Activated naive CD4-positive, alpha-beta T cell treated with Interleukin-2 at 50 U/mL for 16 hours (primary cell): ENCODE results near the gene PTPRQ.
"Not testable (repeated sequence)": the region's sequence is repeated elsewhere in the genome, so short reads cannot be mapped to it uniquely, and the experiment has no call there.

Source experiments
- DNase-seq: peaks from one replicate; pipeline ENCODE4 v3.0.0-alpha.2; 2020

Gene PTPRQ, protein sequence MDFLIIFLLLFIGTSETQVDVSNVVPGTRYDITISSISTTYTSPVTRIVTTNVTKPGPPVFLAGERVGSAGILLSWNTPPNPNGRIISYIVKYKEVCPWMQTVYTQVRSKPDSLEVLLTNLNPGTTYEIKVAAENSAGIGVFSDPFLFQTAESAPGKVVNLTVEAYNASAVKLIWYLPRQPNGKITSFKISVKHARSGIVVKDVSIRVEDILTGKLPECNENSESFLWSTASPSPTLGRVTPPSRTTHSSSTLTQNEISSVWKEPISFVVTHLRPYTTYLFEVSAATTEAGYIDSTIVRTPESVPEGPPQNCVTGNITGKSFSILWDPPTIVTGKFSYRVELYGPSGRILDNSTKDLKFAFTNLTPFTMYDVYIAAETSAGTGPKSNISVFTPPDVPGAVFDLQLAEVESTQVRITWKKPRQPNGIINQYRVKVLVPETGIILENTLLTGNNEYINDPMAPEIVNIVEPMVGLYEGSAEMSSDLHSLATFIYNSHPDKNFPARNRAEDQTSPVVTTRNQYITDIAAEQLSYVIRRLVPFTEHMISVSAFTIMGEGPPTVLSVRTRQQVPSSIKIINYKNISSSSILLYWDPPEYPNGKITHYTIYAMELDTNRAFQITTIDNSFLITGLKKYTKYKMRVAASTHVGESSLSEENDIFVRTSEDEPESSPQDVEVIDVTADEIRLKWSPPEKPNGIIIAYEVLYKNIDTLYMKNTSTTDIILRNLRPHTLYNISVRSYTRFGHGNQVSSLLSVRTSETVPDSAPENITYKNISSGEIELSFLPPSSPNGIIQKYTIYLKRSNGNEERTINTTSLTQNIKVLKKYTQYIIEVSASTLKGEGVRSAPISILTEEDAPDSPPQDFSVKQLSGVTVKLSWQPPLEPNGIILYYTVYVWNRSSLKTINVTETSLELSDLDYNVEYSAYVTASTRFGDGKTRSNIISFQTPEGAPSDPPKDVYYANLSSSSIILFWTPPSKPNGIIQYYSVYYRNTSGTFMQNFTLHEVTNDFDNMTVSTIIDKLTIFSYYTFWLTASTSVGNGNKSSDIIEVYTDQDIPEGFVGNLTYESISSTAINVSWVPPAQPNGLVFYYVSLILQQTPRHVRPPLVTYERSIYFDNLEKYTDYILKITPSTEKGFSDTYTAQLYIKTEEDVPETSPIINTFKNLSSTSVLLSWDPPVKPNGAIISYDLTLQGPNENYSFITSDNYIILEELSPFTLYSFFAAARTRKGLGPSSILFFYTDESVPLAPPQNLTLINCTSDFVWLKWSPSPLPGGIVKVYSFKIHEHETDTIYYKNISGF (N-terminal part only)

DNA sequence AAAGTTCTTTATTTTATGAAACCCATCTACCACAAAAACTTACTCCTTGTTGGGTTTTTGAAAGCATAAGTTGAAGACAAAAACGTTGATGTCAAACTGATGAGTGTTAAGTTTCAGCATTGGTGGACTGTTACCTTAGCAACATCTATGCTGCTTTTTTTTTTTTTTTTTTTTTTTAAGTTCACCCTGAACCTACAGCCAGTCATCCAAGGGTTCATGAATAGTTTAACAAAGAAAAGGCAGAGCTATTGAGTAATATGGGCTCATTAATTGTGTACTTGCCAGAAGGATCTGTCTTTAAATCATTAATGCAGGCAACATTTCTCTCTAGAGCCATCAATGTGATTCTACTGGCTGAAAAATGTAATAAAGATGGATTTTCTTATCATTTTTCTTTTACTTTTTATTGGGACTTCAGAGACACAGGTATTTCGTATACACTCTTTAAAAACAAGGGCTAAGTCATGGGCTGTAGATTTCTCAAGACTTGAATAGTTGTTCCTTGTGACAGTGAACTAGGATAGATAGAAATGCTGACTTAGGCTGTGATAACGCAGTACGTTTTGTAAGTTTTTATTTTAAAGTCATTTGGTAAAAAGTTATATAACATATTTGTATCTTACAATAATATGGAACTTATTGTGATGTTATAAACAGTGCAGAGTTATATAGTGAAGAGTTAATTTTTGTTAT lies at the start of gene PTPRQ:
TSS of gene PTPRQ (plus strand) at position 262 of the 693 bp plus-strand sequence. CDS start at position 373, 111 bp downstream.
- DNase-seq, result no peak

DNA sequence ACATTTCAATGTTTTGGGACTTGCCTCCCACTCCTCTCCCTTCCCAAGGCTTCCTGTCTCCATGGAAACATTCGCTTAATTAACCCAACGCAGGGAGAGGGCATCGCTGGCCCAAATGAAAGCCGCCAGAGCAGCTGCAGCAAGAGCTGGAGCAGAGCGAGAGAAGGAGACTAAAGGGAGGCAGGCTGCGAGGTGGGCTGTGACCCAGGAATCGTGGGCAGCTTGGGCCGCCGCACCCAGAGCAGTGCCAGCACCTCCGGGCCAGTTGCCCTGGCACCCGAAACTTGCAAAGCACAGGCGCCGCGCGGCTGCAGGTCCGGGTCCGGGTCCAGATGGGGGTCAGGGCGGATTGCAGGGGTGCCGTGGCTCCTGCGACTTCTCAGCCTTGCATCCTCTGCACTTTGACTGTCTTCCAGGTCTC lies 43.5 kb upstream of the PTPRQ start:
- no peak for DNase-seq

DNA sequence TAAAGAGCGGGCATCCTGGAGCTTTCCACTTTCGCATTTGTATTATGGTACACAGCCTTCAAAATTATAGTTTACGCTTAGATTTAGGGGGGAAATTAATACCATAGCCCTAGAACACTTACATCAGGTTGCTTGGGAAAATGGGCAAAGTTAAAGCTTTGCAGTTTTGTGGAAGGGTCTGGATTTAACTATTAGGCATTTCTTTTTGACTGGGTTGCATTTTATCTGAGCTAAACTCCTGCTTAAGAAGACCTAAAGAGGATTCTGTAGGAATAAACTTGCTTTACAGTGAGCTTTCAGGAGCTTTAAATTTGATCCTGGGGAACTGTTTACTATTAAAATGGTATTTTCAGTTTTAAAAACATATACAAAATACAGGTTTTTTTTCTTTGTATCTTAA lies 42.8 kb upstream of the PTPRQ start:
- DNase-seq, result no peak

DNA sequence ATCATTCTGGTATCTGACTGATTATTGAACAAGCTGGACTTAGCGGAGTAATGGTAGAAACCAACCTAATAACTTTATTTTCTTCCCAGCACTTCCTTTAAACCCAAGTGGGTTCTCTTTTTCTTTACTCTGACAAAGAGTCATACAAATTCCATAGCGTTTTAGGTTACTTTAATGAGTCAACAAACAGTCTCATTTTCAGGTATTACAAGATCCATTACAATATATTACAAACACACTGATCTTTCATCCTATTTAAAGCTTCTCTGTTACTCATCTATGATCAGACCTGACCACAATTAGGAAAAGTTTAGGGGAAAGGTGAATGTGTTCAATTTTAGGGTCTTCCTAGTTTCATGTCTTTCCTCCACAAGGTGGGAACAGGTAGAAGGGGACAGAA lies 39.4 kb upstream of the PTPRQ start:
- DNase-seq, result no peak

DNA sequence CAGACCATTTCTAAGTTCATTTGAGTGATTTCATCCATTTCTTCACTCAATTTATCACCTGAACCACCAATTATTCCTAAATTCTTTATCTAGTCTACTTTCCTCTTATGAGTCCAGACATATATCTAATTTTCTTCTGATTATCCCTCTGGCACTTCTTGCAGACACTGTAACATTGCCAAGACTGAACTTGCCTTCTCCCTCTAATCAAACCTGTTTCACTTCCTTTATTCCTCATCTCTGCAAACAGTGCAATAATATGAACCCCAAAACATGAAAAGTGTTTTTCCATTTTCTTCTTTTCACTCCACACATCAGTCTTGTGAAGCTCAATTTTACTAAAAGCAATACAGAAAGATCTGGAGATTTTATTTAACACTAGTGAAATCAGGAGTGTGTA lies 37.8 kb upstream of the PTPRQ start:
- DNase-seq, result no peak

DNA sequence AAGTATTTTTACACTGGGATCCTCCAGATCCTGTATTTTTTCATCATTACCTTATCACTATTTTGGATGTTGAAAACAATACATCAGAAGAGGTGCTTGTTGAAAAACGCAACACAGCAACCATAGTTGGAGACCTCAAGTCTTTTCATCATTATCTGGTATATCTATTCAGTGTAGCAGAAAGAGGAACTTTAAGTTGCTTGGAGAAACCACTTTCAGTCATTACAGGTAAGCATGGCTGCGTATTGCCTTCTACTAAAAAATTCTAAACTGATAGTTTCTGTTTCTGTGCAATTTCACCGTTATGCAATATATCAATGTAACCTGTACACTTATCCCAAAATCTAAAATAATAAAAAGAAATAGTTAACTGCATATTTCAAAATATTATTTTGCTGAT lies 32.2 kb upstream of the PTPRQ start:
- no peak for DNase-seq

DNA sequence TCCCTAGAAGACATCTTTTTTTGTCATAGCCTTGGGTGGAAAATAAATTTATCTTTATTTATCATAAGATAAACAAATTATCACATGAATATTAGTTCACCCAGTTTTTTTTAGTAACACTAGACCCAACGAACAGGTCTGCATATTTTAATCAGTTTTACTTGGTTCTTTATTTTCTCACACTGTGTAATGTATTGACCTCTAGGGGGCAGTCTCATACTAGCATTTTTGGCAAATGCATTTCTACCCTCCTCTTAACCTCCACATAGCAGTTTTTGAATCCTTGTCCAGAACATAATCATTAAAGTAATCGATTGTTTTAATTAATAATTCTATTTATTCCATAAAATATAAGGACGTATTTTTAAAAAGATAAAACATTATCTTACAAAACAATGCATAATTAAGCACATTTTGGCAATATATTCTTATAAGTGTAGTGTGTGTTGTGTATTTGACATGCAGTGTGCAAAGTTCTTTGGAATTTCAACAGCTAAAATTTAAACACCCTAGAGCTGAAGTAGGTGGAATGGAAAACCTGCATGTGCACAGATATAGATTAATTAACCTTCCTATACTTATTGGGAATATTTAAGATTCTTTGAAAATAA lies 31.6 kb upstream of the PTPRQ start:
- DNase-seq, result no peak

DNA sequence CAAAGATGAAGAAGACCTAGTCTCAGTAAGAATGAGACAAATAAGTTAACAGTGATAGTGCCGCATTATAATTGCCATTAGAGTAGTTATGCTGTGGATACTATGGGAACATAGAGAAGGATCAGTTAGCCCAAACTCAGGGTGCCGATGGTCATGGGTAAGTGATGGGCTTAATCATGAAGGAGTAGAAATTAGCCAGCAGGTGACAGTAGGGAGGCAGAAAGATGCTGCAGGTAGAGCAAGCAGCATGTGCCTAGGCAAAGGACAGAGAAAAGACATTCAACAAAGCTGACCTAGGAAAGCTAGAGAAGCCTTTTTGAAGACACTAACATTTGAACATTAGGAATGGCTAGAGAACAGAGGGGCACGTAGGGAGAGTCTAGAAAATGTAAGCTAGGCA lies 30.6 kb upstream of the PTPRQ start:
- no peak for DNase-seq

DNA sequence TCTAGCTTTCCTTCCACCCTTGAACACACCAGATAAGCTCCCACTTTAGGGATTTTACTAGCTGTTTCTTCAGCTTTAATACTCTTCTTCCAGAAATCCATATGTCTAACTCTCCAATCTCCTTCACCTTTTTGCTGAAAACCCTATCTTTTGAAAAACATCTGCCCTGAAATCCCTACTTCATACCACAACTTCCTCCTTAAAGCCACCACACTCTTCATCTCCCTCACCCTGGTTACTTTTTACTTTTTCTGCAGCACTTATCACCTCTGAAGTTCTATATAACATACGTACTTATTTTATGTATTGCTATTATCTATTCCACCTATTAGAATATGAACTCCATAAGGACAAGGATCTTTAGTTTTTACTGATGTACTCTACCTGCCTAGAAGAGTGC lies 28.6 kb upstream of the PTPRQ start:
- no peak for DNase-seq

DNA sequence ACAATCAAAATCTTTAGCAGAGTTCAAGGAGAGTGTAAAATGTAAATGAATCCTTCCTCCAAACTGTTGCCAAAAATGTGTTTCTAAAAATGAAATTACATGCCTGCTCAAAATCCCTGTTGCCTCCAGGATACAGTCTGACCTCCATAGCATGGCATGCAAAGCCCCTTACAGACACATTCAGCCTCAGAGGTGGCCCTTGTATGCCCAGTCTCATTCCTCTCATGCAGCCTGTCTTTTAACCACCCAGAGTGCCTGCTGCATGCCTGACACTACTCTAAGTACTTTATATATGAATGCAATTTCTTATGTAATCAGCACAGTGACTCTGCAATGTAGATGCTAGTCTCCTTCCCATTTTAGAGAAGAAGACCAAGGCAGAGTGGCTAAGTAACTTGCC lies 24.4 kb upstream of the PTPRQ start:
- DNase-seq, result no peak

DNA sequence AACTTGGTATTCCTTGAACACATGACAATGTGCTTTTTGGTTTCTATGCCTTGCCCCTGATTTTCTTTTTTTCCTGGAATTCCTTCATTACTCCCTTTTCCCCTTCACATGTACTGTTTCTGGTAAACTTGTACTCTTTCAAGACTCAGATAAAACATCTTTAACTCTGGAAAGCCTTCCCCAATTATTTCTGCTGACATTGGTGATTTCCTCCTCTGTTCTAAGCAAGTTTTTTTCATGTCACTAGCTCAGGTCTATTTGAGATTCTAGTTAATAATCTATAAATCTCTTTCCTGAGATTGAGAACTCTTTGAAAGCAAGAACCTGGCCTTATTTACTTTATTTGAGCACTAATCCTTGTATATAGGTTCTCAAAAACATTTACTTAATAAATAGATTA lies 24.0 kb upstream of the PTPRQ start:
- no peak for DNase-seq

DNA sequence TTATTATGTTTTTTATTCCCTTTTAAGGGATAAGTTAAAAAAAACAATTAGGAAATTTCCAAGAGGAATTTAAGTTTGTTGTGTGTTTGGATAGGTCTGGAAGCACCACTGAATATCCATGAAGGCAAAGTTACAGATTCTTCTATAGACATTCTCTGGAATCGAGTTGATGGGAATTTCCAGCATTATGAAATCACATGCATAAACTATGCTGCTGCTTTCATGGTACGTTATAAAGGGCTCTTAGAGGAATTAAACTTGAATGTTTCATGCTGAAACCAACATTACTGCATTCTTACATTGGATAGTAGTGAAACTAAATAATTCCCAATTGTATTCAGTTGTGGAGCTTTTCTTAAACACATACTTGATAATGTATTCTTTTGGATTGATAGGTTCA lies 21.5 kb upstream of the PTPRQ start:
- DNase-seq, result no peak

DNA sequence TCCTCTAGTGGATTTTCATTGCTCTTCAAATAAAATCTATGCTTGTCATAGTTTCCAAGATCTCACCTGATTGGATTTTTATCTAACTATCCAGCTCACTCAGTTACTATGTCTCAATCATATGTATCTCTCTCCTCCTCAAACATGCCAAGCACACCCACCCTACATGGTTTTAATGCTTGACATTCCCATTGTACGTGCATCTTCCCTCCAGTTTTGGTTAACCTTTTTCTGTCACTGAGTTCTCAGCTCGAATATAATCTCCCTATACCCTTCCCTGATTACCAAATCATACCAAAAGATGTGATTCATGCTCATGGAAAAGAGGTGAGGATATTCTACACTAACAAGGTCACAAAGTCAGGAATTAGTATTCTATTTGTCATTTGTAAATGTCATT lies 12.0 kb upstream of the PTPRQ start:
- no peak for DNase-seq

DNA sequence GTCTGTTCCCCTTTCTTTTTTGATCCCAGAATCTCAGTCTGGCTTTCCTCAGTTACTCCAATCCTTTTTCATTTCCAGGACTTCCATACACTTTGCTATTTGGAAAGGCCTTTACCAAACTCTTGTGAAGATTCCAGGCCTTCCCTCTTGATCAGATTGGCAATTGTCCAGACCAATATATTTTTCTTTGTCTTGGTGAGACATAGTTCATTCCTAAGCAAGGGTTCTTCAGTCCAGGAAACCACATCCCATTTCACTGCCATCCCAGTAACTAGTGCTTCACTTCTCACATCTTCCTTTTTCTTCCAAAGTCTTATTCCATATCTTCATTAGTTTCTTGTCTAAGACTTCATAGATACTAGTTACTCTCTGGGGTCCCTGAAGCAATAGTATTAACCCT lies 2.1 kb upstream of the PTPRQ start:
- no peak for DNase-seq

DNA sequence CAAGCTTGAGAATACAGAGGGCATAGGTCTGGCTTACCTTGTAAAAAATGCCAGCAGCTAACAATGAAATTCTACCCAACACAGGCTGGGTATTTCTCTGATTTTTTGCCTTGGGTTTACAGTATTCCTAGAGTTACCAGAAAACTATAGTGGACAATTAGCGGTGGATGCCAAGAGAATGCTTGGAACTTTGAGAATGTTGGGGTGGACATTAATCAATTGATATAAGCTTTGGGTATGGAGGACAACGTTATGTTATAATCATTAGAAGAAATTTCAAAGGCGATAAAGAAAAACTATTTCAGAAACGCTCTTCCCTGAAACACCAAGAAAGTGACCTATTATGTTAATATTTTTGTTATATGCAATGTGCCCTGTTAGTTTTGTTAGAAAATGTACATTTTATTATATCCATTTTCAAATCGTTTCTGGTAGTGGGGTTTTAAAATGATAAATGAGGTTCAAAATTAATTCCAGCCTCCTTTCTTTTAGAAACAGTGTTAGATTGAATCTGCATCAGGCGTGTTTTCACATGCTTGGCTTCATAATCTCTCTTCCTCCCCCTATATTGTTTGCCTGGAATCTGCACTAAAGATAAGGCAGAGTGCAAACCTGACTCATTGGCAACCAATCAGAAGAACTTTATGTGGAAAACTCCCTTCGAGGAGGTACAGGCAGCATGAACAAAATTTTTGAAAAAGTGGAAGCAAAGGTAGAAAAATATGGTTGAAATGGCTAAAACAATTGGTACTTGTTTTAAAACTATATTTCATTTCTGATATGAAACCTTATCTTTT lies 1.4 kb upstream of the PTPRQ start:
- DNase-seq, result no peak

DNA sequence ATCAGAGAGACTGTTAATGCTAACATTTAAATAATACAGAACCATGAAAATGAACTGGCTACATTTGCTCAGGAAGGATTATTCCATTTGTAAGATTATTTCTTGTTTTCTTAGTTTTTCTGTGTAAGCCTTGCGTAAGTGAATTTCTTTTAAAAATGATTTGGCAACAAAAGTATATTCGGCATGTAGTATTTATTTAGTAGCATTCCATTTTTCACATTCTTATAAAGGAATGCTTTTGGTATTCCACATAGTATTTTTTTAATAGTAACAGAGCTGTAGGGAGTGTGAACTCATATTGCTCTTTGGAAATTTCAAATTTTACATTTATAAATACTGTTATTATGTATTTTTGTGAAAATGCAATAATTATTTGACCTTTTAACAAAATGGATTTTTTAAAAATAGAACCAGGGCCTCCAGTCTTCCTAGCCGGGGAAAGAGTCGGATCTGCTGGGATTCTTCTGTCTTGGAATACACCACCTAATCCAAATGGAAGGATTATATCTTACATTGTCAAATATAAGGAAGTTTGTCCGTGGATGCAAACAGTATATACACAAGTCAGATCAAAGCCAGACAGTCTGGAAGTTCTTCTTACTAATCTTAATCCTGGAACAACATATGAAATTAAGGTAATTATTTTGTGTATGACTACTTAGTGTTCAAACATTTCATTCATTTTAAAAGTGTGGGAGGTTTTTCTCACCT lies 1.2 kb downstream of the PTPRQ start:
- no peak for DNase-seq

DNA sequence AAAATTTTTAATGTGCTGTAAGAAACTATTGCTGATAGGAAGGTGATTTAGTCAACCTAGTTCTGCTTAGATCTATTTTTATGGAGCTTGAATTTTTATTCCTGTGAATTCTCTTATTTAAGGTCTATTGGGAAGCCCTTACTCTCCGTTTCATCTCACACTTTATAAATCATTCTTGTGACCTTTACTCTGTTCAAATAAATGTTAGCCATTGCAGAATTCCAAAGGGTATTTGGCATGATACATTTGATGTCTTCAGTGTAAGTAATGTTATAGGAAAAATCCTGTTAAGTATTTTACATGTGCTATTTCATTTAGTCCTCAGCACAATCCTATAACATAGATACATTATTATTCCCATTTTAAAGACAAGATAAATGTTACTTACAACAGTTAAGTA lies 12.5 kb downstream of the PTPRQ start:
- no peak for DNase-seq

DNA sequence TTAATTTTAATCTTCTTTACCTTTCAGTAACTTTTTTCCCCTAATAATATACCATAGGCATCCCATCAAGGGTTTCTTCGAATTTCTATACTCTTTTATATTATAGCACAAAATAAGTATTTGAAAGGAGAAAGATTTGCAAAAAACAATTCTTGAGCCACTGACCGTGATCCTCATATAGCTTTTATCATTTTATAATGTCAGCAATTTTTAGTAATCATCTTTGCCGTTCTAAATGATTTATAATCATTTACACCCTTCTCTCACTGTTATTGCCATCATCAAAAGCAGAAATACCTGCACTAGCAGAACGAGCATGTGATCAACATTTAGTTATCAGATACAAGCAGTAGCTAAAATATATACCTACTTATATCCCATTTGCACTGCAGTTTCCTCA lies 16.9 kb downstream of the PTPRQ start:
- DNase-seq, result no peak

DNA sequence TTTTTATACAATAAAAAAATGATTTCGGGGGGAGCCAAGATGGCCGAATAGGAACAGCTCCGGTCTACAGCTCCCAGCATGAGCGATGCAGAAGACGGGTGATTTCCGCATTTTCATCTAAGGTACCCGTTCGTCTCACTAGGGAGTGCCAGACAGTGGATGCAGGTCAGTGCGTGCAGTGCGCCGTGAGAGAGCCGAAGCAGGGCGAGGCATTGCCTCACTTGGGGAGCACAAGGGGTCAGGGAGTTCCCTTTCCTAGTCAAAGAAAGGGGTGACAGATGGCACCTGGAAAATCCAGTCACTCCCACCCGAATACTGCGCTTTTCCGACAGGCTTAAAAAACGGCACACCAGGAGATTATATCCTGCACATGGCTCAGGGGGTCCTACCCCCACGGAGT lies 17.8 kb downstream of the PTPRQ start:
- DNase-seq, result not testable (repeated sequence)

DNA sequence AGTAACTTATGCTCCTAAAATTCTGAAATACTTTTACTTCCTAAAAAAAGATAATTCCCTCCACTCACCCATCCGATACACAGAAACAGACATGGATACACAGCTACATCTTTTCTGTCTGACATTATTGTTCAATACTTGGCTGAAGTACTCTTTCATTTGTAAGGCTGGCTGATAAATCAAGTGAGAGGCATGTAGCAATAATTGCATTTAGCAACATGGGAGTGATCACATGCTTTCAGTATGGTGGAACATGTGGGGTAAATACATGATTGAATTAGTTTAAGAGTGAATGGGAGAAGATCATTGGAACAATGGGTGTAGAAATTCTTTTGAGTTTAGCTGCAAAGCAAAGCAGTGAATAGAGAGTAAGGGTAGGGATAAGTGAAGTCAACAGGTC lies 25.6 kb downstream of the PTPRQ start:
- DNase-seq, result no peak

DNA sequence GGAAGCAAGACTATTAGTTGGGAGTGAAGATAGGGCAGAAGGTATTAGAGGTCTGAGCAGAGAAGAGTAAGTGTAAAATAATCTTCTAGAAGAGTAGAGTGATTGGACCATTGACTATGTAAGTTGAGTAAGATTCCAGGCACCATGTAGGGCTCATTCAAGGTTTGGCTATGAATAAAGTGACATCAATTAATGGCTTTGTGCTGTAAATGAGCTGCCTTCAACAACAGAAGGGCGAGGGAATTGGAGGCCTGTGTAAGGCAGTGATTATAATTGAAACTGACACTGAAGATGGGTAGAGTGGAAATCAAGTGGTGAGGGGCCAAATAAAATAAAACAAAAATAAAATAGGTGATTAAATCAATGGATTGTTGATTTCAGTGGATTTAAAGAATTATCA lies 26.4 kb downstream of the PTPRQ start:
- DNase-seq, result no peak
